ENCODE measurements around the gene PSME2. TPM values are rescaled to one million over a fixed set of nuclear protein-coding genes. Genes with fewer than 3 reads are reported as not detected.

The PSME2 gene
- total RNA-seq, 1 donor from 2014 or later, result 725 TPM

DNA sequence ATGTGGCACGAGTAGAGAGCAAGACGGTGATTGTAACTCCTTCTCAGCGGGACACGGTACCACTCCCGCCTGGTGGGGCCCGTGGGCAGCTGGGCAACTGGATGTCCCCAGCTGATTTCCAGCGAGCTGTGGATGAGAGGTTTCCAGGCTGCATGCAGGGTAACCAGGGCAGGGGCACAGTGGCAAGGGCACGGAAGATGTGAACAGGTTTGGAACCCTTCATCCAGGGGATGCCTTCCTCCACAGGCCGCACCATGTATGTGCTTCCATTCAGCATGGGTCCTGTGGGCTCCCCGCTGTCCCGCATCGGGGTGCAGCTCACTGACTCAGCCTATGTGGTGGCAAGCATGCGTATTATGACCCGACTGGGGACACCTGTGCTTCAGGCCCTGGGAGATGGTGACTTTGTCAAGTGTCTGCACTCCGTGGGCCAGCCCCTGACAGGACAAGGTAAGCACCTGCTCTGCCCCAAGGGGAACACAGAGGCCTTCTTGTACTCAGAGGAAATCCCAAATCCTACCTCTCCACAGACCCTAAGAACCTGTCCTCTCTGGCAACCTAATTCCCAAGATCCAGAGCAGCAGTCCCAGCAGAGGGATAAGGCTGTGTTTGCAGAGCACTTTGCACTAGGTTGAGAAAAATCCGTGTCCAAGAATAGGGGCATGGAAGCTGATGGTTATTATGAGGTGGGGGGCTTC, 48.0 kb downstream of the PSME2 start:
- intact Hi-C loops (cut with micrococcal nuclease), result loop anchor here (10.0 kb wide), 1 partner anchor 544 kb away; the partner anchor contains the start of genes THTPA and ZFHX2

DNA sequence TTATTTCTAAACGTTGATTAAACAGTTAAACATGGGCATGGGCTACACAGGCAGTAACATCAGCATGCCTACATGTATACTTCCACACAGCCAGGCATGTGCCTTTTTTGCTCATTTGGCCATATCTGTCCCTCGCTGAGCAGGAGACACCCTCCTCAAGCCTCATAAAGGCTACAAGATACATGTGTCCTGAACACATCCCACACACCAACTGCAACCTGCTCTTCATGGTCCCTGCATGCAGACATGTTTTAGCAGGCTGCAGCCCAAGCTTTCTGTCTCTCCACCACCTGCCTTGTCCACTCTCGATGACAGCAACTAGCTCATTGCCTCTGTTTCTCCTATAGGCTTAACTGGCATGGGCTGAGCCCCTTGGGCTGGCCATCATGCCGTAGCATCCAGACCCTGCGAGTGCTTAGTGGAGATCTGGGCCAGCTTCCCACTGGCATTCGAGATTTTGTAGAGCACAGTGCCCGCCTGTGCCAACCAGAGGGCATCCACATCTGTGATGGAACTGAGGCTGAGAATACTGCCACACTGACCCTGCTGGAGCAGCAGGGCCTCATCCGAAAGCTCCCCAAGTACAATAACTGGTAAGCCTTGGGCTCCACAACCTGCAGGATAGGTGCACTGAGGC, 49.7 kb downstream of the PSME2 start:
- intact Hi-C loops (cut with micrococcal nuclease), result loop anchor here (10.0 kb wide), 1 partner anchor 542 kb away; the partner anchor contains the start of genes THTPA and ZFHX2

DNA sequence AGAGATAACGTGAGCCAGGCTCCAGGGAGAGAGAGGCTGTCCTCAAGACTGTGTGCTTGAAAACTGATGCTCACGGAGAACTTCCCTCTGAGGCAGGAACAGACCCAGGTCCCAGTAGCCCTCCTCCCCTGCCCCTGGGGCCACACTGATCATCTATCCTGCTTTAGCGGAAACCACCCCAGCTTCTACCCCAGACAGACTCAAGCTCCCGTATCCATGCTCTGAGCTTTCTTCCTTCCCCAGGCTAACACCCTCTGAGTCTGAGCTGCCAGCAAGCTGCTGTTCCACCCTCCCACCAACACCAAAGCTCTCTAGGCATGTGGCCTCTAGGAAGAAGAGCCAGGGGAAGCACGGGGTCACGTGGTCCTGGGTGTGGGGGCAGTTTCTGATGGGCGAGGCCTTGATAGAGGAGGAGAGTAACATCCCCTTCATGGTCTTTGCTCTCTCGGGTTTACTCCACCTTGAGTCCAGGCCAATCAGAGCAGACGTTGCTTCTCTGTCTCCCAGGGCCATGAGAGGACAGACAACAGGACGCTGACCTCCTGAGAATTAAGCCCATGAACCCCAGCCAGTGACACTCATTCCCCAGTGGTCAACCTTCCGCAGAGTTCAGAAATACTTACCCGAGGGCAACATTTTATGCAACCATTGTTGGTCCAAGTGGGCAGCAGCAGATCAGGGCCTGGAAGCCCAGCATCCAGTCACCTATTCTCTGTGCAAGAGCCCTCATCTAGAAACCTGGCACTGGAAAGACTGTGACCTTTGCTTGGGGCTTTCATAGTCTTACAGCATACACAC, 50.9 kb downstream of the PSME2 start:
- intact Hi-C loops (cut with micrococcal nuclease), result loop anchor here (2.0 to 10.0 kb wide), 2 partner anchors 43 to 541 kb away; partner anchors contain the start of genes CARMIL3, THTPA and ZFHX2

GRCh38 chr14:24094841-24095270, 51.6 kb downstream of the PSME2 start:
- intact Hi-C loops (cut with micrococcal nuclease), result loop anchor here (1.0 to 10.0 kb wide), 7 partner anchors 13 to 540 kb away; partner anchors contain the start of genes CARMIL3, DCAF11, DHRS4L2 and IRF9

DNA sequence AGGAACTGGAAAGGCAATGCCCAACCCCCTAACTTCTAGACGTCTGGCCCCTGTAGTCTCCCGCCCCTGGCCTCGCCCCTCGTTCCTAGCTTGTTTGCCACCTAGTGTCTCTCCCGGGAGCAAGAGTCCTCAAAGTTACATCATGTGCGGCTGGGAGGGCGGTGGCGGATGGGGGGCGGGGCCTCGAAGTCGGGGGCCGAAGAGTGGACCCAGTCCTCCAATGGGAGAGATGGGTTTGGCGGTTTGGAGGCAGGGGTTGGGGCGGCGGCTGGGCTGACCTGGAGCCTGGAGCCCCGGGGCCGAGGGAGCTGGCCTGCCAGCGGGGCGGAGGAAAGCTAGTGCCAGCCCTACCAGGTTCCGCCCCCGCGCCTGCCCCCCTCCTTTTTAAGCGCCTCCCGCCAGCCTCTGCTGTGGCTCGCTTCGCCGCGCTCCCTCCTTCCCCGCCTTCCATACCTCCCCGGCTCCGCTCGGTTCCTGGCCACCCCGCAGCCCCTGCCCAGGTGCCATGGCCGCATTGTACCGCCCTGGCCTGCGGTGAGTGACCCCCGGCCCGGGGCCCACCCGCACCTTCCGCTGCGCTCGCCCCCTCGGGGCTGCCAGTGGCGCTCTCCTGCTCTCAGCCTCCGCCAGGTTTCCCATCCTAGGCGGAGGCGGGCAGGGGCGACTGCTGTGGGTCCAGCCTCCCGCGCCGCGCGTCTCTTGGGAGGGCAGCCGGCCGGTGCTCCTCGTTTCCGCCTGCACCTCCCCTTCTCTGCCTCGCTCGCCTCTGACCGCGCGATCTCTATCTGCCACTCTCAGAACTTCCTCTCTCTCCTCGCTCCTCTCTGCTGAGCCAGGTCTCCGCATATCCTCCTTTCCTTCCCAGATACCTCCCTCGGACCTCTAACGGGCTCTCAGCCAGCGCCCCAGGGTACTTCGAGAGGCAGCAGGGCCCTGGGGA, 52.2 kb downstream of the PSME2 start, which contains the start of gene PCK2:
TSS of gene PCK2 (plus strand) at position 411 of the 940 bp plus-strand sequence. CDS start at position 506, 95 bp downstream.
- intact Hi-C loops (cut with micrococcal nuclease), result loop anchor here (1.0 to 10.0 kb wide), 7 partner anchors 13 to 539 kb away; partner anchors contain the start of genes CARMIL3, DCAF11, DHRS4L2 and IRF9

Other genes starting within 250 kb of the PSME2 start
- 23.6 and 23.9 TPM in 2 replicates for gene DHRS4, start 192.8 kb downstream of the PSME2 start, total RNA-seq
- 26.9 and 27.5 TPM in 2 replicates for gene DHRS4L2, start 157.7 kb downstream of the PSME2 start, total RNA-seq
- gene CARMIL3, start 94.6 kb downstream of the PSME2 start, total RNA-seq, result 0.73 and 0.82 TPM in 2 replicates
- not detected in 2 replicates for gene CPNE6, start 75.0 kb downstream of the PSME2 start, total RNA-seq
- 55.4 and 60.4 TPM in 2 replicates for gene PCK2, start 52.3 kb downstream of the PSME2 start, total RNA-seq
- 81.8 and 84.9 TPM in 2 replicates for gene DCAF11, start 31.8 kb downstream of the PSME2 start, total RNA-seq
- gene NRL, start 31.7 kb downstream of the PSME2 start, total RNA-seq, result 2.4 and 2.9 TPM in 2 replicates
- gene FITM1, start 16.0 kb downstream of the PSME2 start, total RNA-seq, result 0.57 and 1.1 TPM in 2 replicates
- gene PSME1, start 10.4 kb downstream of the PSME2 start, total RNA-seq, result 517 and 520 TPM in 2 replicates
- 22.1 and 23.3 TPM in 2 replicates for gene EMC9, start 5.0 kb downstream of the PSME2 start, total RNA-seq
- gene RNF31, start 888 bp upstream of the PSME2 start, total RNA-seq, result 128 and 138 TPM in 2 replicates
- gene IRF9, start 14.7 kb upstream of the PSME2 start, total RNA-seq, result 264 and 265 TPM in 2 replicates
- 66.0 and 68.7 TPM in 2 replicates for gene REC8, start 25.5 kb upstream of the PSME2 start, total RNA-seq
- 50.2 and 55.0 TPM in 2 replicates for gene IPO4, start 42.2 kb upstream of the PSME2 start, total RNA-seq
- 41.2 and 42.6 TPM in 2 replicates for gene TM9SF1, start 48.8 kb upstream of the PSME2 start, total RNA-seq
- gene TSSK4, start 59.1 kb upstream of the PSME2 start, total RNA-seq, result 0.34 and 0.39 TPM in 2 replicates
- gene CHMP4A, start 66.9 kb upstream of the PSME2 start, total RNA-seq, result 85.8 and 90.3 TPM in 2 replicates
- gene MDP1, start 69.5 kb upstream of the PSME2 start, total RNA-seq, result 11.1 and 13.8 TPM in 2 replicates
- 191 and 199 TPM in 2 replicates for gene NEDD8, start 85.8 kb upstream of the PSME2 start, total RNA-seq
- gene GMPR2, start 86.3 kb upstream of the PSME2 start, total RNA-seq, result 59.8 and 60.9 TPM in 2 replicates
- gene TINF2, start 96.0 kb upstream of the PSME2 start, total RNA-seq, result 129 and 136 TPM in 2 replicates
- 4.1 and 5.6 TPM in 2 replicates for gene TGM1, start 116.6 kb upstream of the PSME2 start, total RNA-seq
- 45.9 and 54.4 TPM in 2 replicates for gene RABGGTA, start 125.0 kb upstream of the PSME2 start, total RNA-seq
- 20.7 and 29.6 TPM in 2 replicates for gene DHRS1, start 153.2 kb upstream of the PSME2 start, total RNA-seq
- gene NOP9, start 153.2 kb upstream of the PSME2 start, total RNA-seq, result 41.3 and 41.6 TPM in 2 replicates
- 28.6 and 29.5 TPM in 2 replicates for gene CIDEB, start 161.4 kb upstream of the PSME2 start, total RNA-seq
- 16.6 and 17.5 TPM in 2 replicates for gene LTB4R2, start 163.5 kb upstream of the PSME2 start, total RNA-seq
- 19.2 and 23.4 TPM in 2 replicates for gene LTB4R, start 164.9 kb upstream of the PSME2 start, total RNA-seq
- gene ADCY4, start 188.5 kb upstream of the PSME2 start, total RNA-seq, result 3.5 and 5.8 TPM in 2 replicates
- 29.7 and 34.6 TPM in 2 replicates for gene RIPK3, start 193.4 kb upstream of the PSME2 start, total RNA-seq
- 0.09 TPM in 1 of 2 replicates, not detected in the other for gene NFATC4, start 221.6 kb upstream of the PSME2 start, total RNA-seq

All from T-helper 2 cell treated with Interferon-gamma antibody and Interleukin-4, amounts not matched to agents 100 ng/mL and 5 ng/mL, for 36 hours (primary cell).